HG03469 (cell line): Measurements from ENCODE around the gene CLDN34.

Experiments
- ATAC-seq: cut with Tn5 transposase; IDR thresholded peaks from one replicate; pipeline ENCODE4 v1.9.1; 2021; ENCODE audit warnings: mild to moderate bottlenecking, moderate library complexity, moderate number of reproducible peaks; ENCODE audit not compliant: unreplicated experiment

The CLDN34 gene

DNA sequence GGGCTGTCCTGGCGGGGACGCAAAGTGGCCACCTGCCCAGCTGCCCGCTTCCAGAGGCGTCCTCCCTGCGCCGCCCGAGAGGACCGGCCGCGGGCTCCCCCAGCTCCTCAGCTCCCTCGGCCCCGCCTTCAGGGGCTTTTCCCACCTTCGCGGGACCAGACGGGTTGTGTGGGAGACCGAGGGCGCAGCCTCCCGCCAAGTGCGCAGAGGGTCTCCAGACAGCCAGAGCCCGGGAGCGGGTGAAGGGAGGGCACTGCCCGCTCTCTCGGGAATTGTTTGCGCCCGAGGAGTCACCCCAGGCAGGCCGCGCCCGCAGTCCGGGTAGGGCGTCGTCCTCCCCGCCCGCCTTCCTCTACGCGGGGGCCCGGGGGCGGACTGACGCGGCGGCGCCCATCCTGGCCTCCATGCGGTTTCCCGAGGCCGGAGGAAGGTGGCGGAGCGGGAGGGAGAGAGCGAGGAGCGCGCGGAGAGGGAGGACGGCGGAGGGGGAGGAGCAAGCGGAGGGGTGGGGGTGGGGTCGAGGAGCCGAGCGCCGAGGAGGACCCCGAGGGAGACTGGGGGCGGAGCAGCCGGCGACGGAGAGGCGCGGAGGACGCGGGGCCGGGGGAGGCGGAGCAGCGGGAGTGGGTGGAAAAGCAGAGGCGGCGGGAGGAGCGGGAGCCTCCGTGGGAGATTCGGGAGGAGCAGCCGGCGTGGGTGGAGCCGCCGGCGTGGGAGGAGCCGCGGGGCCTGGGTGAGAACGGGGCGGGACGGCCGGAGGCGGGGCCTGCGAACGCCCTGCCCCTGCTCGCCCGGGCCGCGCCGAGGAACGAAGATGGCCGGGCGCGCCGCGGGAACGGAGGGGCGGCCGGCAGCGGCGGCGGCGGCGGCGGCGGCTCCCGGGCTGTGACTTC is 47.5 kb downstream of the CLDN34 start:
- ATAC-seq = peak; percentile 48

DNA sequence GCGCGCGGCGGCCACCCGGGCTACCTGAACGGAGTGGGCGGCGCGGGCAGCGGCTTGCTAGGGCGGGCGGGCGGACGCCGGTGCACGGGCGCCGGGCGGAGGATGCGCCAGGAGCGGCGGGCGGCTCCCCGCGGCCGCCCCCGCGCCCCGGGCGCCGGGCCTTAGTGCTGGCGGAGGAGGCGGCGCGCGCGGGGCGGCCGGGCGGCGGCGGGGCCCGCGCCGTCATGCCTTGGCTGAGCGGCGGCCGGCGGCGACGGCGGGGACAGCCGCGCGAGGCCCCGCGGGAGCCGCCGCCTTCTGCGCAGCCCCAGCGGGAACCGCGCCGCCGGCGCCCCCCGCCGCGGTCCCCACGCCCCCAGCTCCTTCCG is 48.2 kb downstream of the CLDN34 start:
- no peak for ATAC-seq

DNA sequence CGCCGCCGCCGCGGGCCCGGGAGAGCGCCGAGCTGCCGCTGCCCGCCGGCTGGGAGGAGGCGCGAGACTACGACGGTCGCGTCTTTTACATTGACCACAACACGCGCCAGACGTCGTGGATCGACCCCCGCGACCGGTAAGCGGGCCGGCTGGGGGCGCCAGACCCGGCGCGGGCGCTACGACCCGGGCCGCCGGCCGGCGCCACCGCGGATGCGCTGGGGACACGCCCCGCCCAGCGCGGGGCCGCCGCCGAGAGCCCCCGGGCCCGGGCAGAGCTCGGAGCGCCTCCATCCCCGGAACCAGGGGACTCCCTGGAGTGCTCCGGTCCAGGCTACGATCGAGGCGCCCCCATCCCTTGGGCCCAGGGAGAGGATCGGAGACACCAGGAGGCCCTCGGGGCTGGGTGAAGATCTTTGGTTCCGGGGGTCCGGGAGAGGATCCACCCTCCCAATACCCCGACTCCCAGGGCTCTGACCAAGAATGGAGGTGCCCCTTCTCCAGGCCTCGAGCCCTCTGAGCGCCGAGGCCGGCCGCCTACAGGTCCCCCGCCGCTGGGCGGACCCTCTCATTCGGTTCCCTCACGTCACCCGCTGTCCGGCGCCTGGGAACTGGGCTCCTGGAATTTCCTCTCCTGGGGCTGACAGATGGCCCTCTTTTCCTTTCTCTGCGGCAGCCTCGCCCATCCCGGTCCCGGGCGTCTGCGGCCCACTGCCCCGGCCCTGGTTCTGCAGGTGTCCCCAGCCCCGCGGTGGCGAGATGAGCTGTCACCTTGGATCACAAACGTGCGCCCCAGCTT is 48.8 kb downstream of the CLDN34 start:
- no peak for ATAC-seq

DNA sequence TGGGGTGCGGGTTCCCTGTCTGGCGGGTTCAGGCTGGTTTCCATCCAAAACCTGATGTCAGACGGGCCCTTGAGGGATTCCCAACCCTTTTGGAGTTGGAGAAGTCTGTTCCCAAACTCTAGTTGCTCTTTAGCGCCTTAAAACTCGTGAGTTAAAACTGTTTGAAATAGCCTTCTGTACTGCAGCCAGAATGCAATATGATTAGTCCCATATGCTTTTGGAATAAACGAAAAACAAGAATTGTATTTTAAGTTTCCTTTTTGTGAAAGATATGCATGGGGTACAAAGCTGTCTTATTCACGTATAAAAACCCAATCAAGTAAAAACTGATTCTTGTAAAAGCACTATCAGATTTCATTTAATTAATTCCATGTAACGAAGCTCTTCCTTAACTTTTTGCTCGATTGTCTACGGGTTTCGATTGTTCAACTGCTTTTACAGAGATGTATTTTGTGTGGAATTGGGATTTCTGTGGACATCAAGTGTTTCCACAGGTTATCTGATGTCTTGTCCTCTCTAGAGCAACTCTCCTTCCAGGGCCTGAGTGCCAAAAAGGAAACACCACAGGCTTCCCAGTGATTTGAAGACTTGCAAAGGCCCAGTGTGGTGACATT is 49.5 kb downstream of the CLDN34 start:
- ATAC-seq = no peak

DNA sequence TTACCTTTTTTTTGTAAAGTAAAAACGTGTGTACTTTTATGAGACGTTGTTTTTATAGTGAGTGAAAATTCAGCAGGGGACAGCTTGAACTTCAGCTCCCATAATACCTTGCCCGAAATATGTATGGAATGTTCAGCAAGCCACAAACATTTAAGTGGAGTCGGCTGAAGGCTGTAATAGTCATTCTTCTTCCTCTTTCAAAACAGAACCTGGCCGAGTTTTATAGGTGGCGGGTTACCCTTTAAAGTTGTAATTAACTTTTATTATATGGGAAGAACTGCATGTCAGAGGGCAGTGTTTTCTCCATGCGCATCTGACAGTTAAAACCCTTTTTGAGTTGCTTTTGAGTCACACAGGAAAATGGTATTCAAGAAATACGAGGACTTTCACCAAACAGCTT is 50.7 kb downstream of the CLDN34 start:
- ATAC-seq = no peak
